ENCODE data around the gene ENTPD1.
"Not testable (repeated sequence)": the region's sequence is repeated elsewhere in the genome, so short reads cannot be mapped to it uniquely, and the experiment has no call there.

Gene ENTPD1

DNA sequence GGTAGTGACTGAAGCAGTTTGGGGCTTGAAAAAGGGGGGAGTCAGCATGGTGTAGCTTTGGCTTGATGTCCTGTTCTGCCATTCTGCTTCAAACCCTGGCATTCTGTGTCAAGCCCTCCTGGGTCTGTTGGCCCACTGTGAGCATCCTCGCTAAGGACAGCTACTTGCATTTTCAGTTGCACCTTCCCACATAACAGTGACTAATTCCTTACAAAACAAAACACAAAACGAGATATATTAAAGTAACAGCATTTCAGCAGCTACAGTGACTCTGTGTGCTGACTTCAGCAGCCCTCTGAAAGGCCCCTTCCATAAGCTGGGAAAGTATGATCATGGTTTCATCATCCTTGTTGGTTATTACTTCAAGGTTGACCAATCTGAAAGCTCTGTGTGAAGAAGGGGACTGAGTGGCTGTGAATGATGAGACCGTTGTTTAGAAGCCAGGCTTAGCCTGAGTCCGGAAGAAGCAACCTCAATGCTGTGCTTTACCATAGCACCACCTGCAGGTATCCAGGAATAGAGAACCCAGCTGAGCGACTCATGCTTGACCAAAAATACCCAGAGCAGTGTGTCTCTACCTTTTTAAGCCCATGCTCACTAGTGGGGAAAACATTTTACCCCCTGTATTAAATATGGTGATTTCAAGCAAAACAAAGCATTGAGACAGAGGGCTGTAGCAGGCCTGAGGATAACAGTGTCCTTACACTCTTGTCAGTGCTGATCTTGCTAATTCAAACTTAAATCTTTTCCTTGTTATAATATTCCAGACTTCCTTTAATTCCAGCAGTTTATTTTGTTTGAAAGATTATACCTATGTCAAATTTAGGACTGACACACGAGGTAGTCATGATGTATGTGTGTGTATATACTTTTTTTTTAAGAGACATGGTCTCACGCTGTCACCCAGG is 109.2 kb downstream of the ENTPD1 start:
- peak; percentile 91 for DNase-seq (ENCODE audit: low read depth)

DNA sequence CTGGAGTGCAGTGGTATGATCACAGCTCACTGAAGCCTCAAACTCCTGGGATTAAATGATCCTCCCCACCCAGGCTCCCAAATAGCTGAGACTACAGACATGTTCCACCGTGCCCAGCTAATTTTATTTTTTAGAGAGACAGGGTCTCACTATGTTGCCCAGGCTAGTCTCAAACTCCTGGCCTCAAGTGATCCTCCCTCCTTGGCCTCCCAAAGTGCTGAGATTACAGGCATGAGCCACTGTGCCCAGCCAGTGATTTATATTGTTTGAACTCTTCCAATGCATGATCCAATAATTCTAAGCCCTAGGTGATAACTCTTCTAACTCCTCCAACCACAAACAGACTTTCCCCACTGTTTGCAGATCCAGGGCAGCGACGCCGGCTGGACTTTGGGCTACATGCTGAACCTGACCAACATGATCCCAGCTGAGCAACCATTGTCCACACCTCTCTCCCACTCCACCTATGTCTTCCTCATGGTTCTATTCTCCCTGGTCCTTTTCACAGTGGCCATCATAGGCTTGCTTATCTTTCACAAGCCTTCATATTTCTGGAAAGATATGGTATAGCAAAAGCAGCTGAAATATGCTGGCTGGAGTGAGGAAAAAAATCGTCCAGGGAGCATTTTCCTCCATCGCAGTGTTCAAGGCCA is 110.0 kb downstream of the ENTPD1 start:
- DNase-seq (ENCODE audit: low read depth): no peak

DNA sequence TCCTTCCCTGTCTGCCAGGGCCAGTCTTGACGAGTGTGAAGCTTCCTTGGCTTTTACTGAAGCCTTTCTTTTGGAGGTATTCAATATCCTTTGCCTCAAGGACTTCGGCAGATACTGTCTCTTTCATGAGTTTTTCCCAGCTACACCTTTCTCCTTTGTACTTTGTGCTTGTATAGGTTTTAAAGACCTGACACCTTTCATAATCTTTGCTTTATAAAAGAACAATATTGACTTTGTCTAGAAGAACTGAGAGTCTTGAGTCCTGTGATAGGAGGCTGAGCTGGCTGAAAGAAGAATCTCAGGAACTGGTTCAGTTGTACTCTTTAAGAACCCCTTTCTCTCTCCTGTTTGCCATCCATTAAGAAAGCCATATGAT is 110.5 kb downstream of the ENTPD1 start:
- DNase-seq (ENCODE audit: low read depth): no peak

DNA sequence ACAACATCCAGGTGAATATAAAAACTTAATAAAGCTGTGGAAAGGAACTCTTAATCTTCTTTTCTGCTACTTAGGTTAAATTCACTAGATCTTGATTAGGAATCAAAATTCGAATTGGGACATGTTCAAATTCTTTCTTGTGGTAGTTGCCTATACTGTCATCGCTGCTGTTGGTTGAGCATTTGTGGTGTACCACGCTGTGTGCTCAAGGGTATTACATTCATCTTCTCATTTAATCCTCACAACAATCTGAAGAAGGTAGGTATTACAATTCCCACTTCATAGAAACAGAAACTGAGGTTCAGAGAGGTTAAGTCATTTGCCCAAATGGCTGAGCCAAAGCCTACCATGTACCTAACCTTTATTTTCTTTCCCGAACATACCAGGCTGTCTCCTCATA is 111.9 kb downstream of the ENTPD1 start:
- DNase-seq (ENCODE audit: low read depth): no peak

GRCh38 chr10:95872158-95872711 is 116.3 kb downstream of the ENTPD1 start:
- DNase-seq (ENCODE audit: low read depth): no peak

DNA sequence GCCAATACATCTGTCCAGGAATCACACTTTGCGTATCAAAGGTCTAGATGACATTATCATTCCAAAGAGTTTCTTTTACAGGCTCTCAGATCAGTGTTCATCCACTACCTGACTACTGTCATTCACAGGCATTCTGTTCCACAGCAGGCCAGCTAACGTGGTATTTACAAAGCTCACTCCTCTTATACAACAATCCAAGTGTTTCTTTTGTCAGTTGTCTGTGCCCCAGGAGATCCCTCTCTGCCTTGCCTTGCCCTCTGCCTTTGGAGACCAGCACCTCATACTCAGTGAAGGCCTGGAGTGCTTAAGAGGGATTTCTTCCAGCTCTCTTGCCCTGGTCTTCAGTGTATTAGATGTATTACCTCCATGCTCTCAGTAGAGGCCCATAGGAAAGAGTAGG is 117.2 kb downstream of the ENTPD1 start:
- DNase-seq (ENCODE audit: low read depth): no peak

DNA sequence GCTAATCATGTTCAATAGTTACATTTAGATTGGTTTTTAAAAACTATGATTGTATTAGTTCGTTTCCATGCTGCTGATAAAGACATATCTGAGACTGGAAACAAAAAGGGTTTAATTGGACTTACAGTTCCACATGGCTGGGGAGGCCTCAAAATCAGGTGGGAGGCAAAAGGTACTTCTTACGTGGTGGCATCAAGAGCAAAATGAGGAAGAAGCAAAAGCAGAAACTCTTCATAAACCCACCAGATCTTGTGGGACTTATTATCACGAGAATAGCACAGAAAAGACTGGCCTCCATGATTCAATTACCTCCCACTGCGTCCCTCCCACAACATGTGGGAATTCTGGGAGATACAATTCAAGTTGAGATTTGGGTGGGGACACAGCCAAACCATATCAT is 117.7 kb downstream of the ENTPD1 start:
- no peak for DNase-seq (ENCODE audit: low read depth)

- DNase-seq (ENCODE audit: low read depth): not testable (repeated sequence)
These were observed 118.8 kb downstream of the ENTPD1 start for GRCh38 chr10:95874783-95875182.

GRCh38 chr10:95876756-95877155 is 120.8 kb downstream of the ENTPD1 start:
- DNase-seq (ENCODE audit: low read depth): no peak

- no peak for DNase-seq (ENCODE audit: low read depth)
These were observed 121.9 kb downstream of the ENTPD1 start for GRCh38 chr10:95877881-95878280.

GRCh38 chr10:95880704-95881103 is 124.7 kb downstream of the ENTPD1 start:
- no peak for DNase-seq (ENCODE audit: low read depth)

GRCh38 chr10:95881316-95881715 is 125.4 kb downstream of the ENTPD1 start:
- peak; percentile 30 for DNase-seq (ENCODE audit: low read depth)

DNA sequence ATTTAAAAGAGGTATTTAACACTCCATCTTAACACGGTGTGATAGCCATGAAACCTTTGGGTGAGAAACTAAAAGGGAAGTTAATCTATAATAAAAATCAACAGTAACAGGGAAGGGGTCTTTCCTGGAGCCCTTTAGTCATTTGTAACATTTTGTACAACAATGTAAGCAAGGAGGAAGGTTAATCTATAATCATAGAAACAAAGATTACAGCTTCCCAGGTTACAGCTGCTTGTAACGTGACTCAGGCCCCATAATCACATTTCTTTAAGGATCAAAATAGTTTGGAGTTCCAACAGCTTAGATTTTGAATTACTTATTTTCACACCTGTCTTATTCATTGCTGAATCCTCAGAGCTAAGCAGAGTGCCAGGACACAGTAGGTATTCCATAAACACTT is 133.9 kb downstream of the ENTPD1 start:
- no peak for DNase-seq (ENCODE audit: low read depth)

GRCh38 chr10:95896071-95896850 is 140.3 kb downstream of the ENTPD1 start:
- no peak for DNase-seq (ENCODE audit: low read depth)

- not testable (repeated sequence) for DNase-seq (ENCODE audit: low read depth)
These were observed 150.1 kb downstream of the ENTPD1 start for GRCh38 chr10:95905897-95906580.

- peak; percentile 61 for DNase-seq (ENCODE audit: low read depth)
These were observed 150.9 kb downstream of the ENTPD1 start for GRCh38 chr10:95906677-95907455.

GRCh38 chr10:95907456-95908253 is 151.7 kb downstream of the ENTPD1 start, which contains the start of gene CC2D2B:
CC2D2B (plus strand) TSS chr10:95907975; CDS start chr10:95911324, 3,349 bp downstream.
- DNase-seq (ENCODE audit: low read depth): peak; percentile 78

DNA sequence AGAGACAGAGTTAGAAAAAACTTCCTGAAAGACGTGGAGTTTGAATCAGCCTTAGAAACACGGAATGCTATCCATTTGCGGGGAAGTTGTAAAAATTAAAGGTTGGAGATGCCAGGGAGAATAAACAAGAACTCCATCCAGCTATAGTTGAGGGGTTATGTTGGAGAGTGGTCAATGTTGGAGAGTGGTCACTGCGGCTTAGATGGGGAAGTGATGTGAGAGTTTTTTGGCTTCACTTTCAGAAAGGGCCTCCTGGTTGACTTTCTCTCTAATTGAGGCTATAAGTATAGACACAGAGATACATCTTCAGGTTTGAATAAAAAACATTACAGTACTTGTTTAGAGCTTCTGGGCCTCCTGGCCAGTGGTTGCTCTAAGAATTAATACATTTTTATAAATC is 152.5 kb downstream of the ENTPD1 start:
- DNase-seq (ENCODE audit: low read depth): no peak

DNA sequence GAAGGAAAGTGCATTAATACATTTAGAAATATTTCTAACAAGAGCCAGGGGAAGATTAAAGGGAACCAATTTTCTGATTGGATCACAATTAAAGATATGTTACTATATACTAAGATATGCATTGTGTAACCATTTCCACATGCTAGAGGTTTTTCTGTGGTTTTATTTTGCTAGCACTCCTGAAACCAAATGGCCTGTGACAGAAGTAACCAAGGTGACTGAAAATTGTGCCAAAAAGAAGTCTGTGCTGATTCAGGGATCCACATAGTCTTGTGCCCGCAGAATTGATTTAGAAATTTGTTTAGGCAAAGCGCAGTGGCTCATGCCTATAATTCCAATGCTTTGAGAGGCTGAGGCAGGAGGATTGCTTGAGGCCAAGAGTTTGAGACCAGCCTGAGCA is 153.6 kb downstream of the ENTPD1 start:
- DNase-seq (ENCODE audit: low read depth): no peak

DNA sequence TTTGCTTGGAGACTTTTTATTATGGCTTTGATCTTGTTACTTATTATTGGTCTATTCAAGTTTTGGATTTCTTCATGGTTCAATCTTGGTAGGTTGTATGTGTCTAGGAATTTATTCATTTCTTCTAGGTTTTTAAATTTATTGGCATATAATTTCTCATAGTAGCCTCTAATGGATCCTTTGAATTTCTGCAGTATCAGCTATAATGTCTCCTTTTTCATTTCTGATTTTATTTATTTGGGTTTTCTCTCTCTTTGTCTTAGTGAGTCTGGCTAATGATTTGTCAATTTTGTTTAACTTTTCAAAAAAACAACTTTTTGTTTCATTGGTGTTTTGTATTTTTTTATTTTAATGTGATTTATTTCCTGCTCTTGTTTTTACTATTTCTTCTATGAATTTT is 160.1 kb downstream of the ENTPD1 start:
- not testable (repeated sequence) for DNase-seq (ENCODE audit: low read depth)

Measured in fibroblast of gingiva (primary cell).